ENCODE measurements around the gene CCDC186. TPM values are rescaled to one million over a fixed set of nuclear protein-coding genes. Genes with fewer than 3 reads are reported as not detected.

The CCDC186 gene
- total RNA-seq, 6 experiments from 2014 or later, result 10.9 to 14.7 (median 12.6) TPM

DNA sequence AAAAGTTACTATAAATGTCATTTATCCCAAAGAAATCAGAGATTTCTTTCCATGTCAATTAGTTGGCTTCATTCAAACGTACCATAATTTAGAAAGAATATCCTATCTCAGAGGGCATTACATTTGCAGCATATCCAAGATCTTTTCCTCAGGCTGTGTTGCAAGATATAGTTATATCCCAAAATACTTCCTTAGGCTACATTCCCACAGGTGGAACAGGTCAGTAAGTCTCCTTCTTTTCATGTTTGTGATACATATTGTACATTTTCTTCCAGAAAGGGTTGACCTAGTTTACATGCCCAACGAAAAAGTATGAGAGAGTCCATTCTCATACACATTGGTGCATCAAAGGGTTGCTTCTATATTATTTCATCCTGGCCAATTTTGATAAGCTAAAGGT, 38.1 kb upstream of the CCDC186 start:
- no peak for DNase-seq
- Mint-ChIP-seq H3K27me3 (ENCODE audit: insufficient read depth) (peaks cover 15% of the 10 kb centered on the region), H3K4me3 (no peak overlapping the region), H3K36me3 (ENCODE audit: low read depth) (no peaks in the 10 kb centered on the region), H3K27ac (no peak overlapping the region), H3K9me3 (no peaks in the 10 kb centered on the region), H3K4me1 (ENCODE audit: low read depth) (no peaks in the 10 kb centered on the region)
- TF ChIP-seq, protein P1, sequence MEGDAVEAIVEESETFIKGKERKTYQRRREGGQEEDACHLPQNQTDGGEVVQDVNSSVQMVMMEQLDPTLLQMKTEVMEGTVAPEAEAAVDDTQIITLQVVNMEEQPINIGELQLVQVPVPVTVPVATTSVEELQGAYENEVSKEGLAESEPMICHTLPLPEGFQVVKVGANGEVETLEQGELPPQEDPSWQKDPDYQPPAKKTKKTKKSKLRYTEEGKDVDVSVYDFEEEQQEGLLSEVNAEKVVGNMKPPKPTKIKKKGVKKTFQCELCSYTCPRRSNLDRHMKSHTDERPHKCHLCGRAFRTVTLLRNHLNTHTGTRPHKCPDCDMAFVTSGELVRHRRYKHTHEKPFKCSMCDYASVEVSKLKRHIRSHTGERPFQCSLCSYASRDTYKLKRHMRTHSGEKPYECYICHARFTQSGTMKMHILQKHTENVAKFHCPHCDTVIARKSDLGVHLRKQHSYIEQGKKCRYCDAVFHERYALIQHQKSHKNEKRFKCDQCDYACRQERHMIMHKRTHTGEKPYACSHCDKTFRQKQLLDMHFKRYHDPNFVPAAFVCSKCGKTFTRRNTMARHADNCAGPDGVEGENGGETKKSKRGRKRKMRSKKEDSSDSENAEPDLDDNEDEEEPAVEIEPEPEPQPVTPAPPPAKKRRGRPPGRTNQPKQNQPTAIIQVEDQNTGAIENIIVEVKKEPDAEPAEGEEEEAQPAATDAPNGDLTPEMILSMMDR (IDR thresholded peaks at IDR 0.05), result no peak

DNA sequence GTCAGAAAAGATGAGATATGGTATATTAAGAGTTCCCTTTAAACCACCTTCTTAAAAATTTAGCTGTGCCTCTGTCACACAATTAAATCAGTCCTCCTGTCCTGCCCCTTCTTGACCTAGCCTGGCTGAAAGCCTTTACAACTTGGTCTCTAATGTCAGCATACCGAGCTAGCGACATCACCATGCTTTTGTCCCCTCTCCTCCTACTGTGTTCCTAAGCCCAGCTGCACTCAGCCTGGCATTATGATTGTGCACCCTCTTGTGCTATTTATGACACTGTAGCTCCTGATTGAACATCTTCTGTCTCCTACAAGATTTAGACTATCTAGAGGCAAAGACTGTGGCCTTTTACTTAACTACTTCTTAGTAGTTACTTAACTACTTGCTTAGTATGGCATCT, 34.3 kb upstream of the CCDC186 start:
- H3K36me3 Mint-ChIP-seq (ENCODE audit: low read depth), result no peaks in the 10 kb centered on the region
- H3K4me3 Mint-ChIP-seq, result no peak overlapping the region
- H3K27me3 Mint-ChIP-seq (ENCODE audit: insufficient read depth), result peaks cover 22% of the 10 kb centered on the region
- no peaks in the 10 kb centered on the region for H3K9me3 Mint-ChIP-seq
- H3K27ac Mint-ChIP-seq, result no peak overlapping the region
- DNase-seq, result no peak
- TF ChIP-seq, protein P1 (IDR thresholded peaks at IDR 0.05), result no peak
- H3K4me1 Mint-ChIP-seq (ENCODE audit: low read depth), result no peaks in the 10 kb centered on the region

- no peaks in the 10 kb centered on the region for H3K9me3 Mint-ChIP-seq
- peaks cover 22% of the 10 kb centered on the region for H3K27me3 Mint-ChIP-seq (ENCODE audit: insufficient read depth)
- no peaks in the 10 kb centered on the region for H3K4me1 Mint-ChIP-seq (ENCODE audit: low read depth)
- no peak overlapping the region for H3K27ac Mint-ChIP-seq
- DNase-seq, result no peak
- no peaks in the 10 kb centered on the region for H3K36me3 Mint-ChIP-seq (ENCODE audit: low read depth)
- no peak overlapping the region for H3K4me3 Mint-ChIP-seq
- TF ChIP-seq, protein P1 (IDR thresholded peaks at IDR 0.05), result no peak
These were observed 33.3 kb upstream of the CCDC186 start for GRCh38 chr10:114207349-114207748.

DNA sequence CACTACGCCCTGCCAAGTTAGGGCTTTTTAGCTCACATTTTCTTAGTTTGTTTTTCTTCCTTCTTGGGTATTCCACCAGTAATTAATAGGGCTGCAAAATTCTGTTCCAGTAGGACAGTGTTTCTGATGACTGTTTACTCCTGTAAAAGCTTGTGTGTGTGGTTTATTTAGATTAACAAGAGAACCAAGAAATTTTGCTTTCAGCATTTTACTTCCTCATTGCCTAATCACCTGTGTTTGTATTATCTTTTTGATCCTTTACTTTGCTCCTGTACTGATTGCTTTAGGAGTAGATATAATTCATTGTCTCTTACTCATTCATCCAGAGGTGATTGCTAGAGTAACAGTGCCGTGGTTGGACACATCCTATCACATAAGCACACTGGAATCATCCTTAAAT, 32.9 kb upstream of the CCDC186 start:
- Mint-ChIP-seq H3K36me3 (ENCODE audit: low read depth) (no peaks in the 10 kb centered on the region), H3K4me1 (ENCODE audit: low read depth) (no peaks in the 10 kb centered on the region), H3K27me3 (ENCODE audit: insufficient read depth) (peaks cover 22% of the 10 kb centered on the region)

DNA sequence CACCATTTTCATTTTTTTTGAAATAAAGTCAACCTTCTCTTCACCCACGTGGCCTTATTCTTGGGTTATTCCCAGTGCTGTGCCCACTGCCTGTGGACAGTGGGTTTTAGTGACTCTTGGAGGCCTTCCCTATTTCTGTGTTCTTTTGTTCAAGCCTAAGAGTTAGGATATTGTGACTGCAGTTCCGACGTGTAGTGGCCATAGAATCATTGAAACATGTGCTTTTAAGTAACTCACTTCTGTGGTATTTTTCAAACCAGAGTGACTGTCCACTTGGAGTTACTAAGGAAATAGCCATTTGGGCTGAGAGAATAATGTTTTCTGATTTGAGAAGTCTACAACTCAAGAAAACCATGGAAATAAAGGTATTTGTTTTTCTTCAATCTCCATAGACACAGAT, 28.8 kb upstream of the CCDC186 start:
- DNase-seq, result no peak
- H3K9me3 Mint-ChIP-seq, result no peaks in the 10 kb centered on the region
- H3K4me3 Mint-ChIP-seq, result no peak overlapping the region
- no peaks in the 10 kb centered on the region for H3K4me1 Mint-ChIP-seq (ENCODE audit: low read depth)
- TF ChIP-seq, protein P1 (IDR thresholded peaks at IDR 0.05), result no peak
- no peak overlapping the region for H3K27ac Mint-ChIP-seq
- H3K27me3 Mint-ChIP-seq (ENCODE audit: insufficient read depth), result peaks cover 31% of the 10 kb centered on the region
- H3K36me3 Mint-ChIP-seq (ENCODE audit: low read depth), result no peaks in the 10 kb centered on the region

More for the DNA sequence above, 32.9 kb upstream of the CCDC186 start:
- no peak overlapping the region for H3K27ac Mint-ChIP-seq
- no peak overlapping the region for H3K4me3 Mint-ChIP-seq
- H3K9me3 Mint-ChIP-seq, result no peaks in the 10 kb centered on the region
- DNase-seq, result no peak
- TF ChIP-seq, protein P1 (IDR thresholded peaks at IDR 0.05), result no peak

GRCh38 chr10:114199239-114199638, 25.2 kb upstream of the CCDC186 start:
- H3K36me3 Mint-ChIP-seq (ENCODE audit: low read depth), result no peaks in the 10 kb centered on the region
- no peak overlapping the region for H3K4me3 Mint-ChIP-seq
- no peaks in the 10 kb centered on the region for H3K4me1 Mint-ChIP-seq (ENCODE audit: low read depth)
- H3K27me3 Mint-ChIP-seq (ENCODE audit: insufficient read depth), result peaks cover 29% of the 10 kb centered on the region
- no peak overlapping the region for H3K27ac Mint-ChIP-seq
- DNase-seq, result no peak
- TF ChIP-seq, protein P1 (IDR thresholded peaks at IDR 0.05), result no peak
- H3K9me3 Mint-ChIP-seq, result no peaks in the 10 kb centered on the region

Measured in HFFc6 (cell line).